HG03439 (cell line): ENCODE results near the gene CLCF1.
"Not testable (repeated sequence)": the region's sequence is repeated elsewhere in the genome, so short reads cannot be mapped to it uniquely, and the experiment has no call there.

Source experiments
- ATAC-seq: cut with Tn5 transposase; IDR thresholded peaks from one replicate; pipeline ENCODE4 v1.9.1; 2021; ENCODE audit warnings: mild to moderate bottlenecking, moderate library complexity; ENCODE audit not compliant: unreplicated experiment

Gene CLCF1

GRCh38 chr11:67345247-67345919, 28.0 kb downstream of the CLCF1 start:
- no peak for ATAC-seq

GRCh38 chr11:67344264-67344663, 29.1 kb downstream of the CLCF1 start:
- no peak for ATAC-seq

- no peak for ATAC-seq
These were observed 36.1 kb downstream of the CLCF1 start for GRCh38 chr11:67337257-67337656.

GRCh38 chr11:67332081-67332691, 41.2 kb downstream of the CLCF1 start:
- ATAC-seq, result no peak

- no peak for ATAC-seq
These were observed 49.9 kb downstream of the CLCF1 start for GRCh38 chr11:67323526-67323925.

- ATAC-seq, result no peak
These were observed 51.3 kb downstream of the CLCF1 start for GRCh38 chr11:67322049-67322448.

GRCh38 chr11:67321313-67321871, 52.0 kb downstream of the CLCF1 start:
- ATAC-seq, result no peak

- ATAC-seq, result no peak
These were observed 52.7 kb downstream of the CLCF1 start for GRCh38 chr11:67320691-67321090.

- no peak for ATAC-seq
These were observed 53.4 kb downstream of the CLCF1 start for GRCh38 chr11:67320011-67320410.

GRCh38 chr11:67318876-67319275, 54.5 kb downstream of the CLCF1 start:
- not testable (repeated sequence) for ATAC-seq

GRCh38 chr11:67317888-67318555, 55.4 kb downstream of the CLCF1 start:
- ATAC-seq, result no peak

GRCh38 chr11:67317205-67317887, 56.1 kb downstream of the CLCF1 start:
- ATAC-seq, result peak; percentile 84

- ATAC-seq, result no peak
These were observed 56.6 kb downstream of the CLCF1 start for GRCh38 chr11:67316882-67317204.

- ATAC-seq, result no peak
These were observed 58.0 kb downstream of the CLCF1 start for GRCh38 chr11:67315325-67315909.

- ATAC-seq, result no peak
These were observed 59.2 kb downstream of the CLCF1 start for GRCh38 chr11:67314218-67314617.
